ENCODE results near the gene ETV1.
A peak's percentile ranks its signal among the peaks of the same experiment; 100 is the strongest.

The ETV1 gene

DNA sequence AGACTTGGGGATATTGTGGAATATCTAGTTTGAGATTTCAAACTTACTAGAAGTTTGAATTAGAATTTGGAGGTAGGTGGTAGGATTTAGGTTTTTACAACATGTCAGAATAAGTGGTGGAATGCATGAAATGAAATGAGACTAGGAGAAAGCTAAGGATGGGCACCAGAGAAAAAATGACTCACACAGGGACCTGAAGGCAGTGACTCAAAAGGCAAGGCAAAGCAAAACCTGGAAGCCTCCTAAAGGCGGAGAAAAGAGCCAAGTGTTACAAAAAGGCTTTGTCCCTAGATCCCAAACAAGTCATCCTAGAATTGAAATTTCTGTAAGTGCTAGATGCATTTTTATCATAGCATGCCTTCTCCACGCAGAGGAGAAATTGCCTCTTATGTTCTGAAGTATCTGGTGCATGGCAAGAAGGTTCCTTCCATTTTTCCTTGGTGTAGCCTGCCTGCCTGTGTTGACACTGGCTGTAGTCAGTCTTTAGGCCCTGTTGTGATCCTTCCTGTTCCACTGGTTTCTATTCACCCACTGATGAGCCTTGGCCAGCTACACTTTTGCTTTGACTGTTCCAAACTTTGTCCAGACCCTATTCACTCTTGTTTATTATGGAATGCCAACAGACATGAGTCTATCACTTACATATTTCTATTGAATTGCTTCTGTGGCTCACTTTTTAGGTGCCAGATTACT lies 109.3 kb downstream of the ETV1 start:
- no peak for DNase-seq (ENCODE audit: low read depth in 2 of 2)

DNA sequence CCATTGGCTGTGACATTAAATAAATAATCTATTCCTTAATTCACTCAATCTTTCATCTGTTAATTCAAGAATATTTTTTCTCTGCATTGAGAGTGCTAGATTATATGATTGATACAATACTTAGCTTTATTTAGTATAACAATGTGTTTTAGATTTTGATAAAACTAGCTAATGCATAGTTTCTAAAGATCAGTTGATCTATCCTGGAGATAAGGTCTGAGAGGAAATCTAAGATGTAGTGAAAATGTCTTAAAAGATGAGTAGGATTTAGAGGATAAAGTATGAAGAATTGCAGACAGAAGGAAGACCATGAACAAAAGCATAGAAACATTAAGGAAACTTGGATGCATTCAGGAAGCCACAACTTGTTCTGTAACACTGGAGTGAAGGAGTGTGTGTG lies 110.3 kb downstream of the ETV1 start:
- DNase-seq (ENCODE audit: low read depth in 2 of 2): no peak

DNA sequence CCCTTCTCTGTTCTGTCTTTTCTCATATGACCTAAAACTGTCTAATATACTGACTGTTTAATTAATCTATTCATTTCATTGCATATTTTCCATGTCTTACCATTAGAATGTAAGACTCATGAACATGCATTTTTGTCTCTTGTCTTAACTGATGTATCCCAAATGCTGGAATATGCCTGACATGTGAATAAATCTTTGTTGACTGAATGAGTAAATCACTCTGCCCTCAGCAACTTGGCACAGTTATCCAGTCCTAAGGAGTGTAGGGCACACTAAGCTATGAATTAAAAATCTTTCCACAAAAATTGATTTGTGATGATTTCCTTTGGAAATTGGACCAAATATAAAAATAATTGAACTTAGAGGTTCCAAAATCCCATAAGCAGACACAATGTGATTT lies 111.3 kb downstream of the ETV1 start:
- DNase-seq (ENCODE audit: low read depth in 2 of 2): no peak

DNA sequence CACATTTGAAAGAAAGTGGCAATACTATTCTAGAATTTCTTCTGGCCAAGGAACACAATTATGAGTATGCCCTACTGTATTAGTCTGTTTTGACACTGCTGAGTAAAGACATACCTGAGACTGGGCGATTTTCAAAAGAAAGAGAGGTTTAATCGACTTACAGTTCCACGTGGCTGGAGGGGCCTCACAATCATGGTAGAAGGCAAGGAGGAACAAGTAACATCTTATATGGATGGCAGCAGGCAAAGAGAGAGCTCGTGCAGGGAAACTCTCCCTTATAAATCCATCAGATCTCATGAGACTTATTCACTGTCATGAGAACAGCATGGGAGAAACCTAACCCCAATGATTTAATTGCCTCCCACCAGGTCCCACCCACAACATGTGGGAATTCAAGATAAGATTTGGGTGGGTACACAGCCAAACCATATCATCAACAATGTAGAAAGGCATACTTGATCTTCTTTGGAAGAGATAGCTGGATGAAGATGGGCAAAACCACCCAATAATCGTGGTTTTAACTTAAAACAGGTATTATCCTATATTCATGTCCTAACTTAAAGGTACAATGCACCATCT lies 113.9 kb downstream of the ETV1 start:
- no peak for DNase-seq (ENCODE audit: low read depth in 2 of 2)

DNA sequence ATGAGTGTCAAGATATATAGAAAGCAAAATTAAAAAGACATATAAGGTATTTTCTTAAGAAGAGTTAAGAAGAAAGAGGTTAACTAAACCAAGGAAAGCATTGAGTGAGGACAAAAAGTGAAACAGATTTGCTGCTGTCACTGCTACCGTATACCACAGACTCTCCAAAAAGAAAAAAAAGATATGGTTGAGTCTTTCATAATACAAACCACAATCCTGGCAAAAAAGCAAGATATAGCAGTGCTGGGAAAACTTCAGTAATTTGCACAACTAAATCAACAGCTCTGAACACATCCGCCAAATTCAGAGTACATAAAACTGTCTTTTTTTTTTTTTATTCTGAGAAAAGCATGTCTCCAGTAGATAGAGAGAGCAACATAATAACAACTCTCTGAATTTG lies 114.7 kb downstream of the ETV1 start:
- no peak for DNase-seq (ENCODE audit: low read depth in 2 of 2)

DNA sequence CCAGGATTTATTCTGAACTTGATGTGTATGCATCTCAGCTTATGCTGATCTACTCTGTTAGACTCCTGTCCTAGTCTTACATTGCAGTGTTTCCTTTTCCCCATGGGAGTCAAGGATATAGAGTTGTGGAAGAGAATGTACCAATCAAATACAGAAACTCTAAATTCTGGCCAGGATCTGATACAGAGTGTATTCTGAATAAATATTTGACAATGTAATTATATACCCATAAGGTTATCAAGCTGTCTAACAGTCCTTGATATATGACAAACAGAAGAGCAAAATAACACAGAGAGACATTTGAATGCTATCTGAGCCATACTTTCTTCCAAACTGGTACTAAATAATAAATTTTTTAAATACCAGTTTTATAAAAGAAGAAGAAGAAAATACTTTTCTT lies 116.8 kb downstream of the ETV1 start:
- DNase-seq (ENCODE audit: low read depth in 2 of 2): no peak

DNA sequence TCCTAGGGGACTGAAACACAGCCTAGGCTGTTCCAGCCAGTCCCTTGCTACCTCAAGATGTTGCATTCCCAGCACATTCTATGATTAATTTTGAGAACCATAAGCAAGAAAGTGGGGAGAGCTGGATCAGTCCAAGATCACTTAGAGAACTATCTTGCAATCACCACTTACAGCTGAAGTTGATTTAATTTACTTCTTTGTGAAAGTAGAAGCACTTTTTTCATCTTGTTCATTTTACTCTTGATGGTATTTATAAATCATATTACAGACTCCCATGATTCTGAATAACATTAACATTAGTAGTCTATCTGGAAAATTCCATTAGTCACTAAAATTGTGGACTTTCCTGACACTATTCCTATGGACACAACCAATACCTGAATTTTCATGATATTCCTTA lies 118.5 kb downstream of the ETV1 start:
- DNase-seq (ENCODE audit: low read depth in 2 of 2): no peak

DNA sequence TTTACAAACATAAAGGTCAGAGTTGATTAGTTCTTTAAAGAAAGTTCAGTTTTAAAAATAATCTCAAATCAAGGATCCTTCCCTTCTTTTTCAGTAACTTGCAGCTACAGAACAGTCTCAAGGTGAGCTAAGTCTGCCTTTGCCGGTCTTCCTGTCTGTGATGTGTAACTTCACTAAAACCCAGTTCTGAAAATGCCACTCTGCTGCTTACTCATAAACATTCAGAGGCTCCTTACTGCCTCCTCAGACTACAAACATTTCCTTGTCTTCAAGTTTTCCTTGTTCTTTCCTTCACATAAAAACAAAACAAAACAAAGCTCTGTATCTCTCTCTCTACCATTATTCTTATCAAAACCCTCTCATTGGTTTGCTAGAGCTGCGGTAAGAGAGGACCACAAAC lies 128.7 kb downstream of the ETV1 start:
- no peak for DNase-seq (ENCODE audit: low read depth in 2 of 2)

DNA sequence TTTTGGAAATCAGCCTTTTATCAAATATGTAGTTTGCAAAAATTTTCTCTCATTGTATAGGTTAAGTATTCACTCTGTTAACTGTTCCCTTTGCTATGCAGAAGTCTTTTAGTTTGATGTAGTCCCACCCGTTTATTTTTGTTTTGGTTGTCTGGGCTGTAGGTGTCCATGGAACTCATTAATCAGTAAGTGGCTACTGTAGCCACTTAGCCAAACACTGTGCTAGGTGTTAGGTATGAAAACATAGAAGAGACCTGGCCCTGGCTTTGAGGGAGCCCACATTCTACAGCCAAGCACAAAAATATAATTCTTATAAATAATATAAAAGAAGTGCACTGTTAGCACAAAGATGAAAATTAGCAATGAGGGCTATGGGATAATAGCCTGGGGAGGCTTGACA lies 133.5 kb downstream of the ETV1 start:
- DNase-seq (ENCODE audit: low read depth in 2 of 2): no peak

DNA sequence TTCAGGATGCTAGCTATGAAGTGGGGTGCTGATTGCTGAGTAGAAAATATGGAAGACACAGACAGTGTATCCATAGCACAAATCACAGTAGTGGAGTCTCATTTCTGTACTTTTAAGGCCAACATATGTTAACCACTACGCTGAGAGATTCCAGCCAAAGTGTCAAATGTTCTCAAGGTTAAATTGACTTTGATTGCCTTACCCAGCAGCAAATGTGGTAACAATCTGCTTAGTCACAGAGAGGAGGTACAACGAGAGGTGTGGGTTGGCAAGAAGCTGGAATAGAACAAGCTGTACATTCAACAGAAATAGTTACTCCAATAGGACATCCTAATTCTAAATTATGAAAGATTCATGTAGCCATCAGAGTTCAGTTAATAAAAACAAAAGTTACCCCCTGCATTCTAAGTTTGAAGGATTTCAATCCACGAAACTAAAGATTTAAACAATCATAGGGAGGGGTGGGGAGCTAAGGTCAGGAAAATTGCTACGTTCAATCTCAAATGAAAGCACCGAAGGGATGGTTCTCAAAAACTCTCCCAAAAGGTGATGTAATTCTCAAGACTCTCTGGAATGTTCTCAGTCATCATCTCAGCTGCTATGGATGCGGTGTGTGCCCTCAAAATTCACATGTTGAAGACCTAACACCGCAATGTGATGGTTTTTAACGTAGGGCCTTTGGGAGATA lies 137.0 kb downstream of the ETV1 start:
- DNase-seq (ENCODE audit: low read depth in 2 of 2): no peak

DNA sequence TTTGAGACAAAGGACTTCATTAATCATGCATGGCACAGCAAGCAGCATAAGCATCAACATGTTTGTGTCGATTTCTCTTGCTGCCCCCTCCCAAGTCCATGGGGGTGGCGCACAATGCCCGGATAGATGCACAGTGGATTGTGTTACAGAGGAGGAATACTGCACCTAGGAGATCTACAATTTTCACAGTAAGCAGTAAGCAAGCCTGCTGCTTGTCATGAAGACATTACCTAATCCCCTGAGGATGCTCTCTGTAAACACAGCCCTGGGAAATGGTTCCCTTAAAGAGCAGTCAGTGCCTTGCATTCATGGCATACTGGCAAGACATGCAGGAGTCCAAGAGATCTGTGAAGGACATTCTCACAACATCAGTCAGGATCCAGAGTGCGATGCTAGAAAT lies 137.7 kb downstream of the ETV1 start:
- DNase-seq (ENCODE audit: low read depth in 2 of 2): no peak

DNA sequence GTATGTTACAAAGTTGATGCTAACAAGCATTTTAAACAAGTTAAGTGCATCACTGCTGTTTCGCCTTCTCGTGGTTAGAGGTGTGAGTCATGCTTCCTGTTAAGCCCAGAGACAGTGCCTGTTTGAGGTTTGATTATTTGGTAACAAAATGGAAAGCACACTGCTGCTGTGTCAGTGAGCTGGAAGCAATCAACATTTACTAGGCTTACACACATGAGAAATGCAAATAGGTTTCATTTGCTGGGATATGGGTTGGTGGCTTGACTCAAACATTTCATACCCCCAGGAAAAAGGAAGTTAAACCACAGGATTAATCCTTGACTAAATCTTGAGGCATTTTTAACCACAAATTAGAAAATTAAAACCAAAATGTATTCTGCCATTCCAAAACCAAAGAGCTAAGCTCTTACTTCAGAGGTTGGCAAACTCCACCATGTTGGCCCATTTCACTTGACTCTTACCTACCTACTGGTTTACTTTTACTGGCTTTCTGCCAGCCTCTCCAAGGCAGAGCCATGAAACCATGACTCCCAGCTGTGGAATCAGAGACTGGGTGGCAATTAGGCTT lies 139.2 kb downstream of the ETV1 start:
- peak; percentile 35 to 44 for DNase-seq (ENCODE audit: low read depth in 2 of 2)

DNA sequence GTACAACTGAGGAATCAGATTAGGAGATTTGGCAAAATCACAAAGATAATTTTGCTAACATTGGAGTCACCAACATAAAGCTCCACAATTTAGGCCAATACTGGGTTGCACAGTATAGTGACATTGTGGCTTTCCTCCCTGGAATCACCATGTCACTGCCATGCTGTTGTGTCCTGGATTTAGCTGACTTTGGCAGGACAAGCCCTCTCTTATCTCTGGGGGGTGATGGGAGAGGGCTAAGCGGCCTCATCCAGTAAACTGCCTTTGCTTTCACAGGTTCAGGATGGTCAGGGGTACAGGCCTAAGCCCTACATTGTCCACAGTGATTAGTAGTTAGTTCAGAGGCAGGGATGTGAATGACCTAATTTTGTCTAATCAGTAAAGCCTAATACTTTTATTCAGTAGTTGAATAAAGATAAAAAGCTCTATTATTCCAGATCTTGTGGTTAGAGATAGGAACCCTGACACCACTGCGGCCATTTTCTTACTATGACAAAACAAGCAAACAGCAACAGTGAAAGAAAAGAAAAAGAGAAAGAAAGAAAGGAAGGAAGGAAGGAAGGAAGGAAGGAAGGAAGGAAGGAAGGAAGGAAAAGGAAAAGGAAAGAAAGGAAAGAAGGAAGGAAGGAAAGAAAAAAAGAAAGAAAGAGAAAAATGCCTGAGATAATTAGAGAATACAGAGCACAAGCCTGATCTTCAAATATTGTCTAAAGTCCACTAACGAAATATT lies 140.1 kb downstream of the ETV1 start:
- no peak for DNase-seq (ENCODE audit: low read depth in 2 of 2)

DNA sequence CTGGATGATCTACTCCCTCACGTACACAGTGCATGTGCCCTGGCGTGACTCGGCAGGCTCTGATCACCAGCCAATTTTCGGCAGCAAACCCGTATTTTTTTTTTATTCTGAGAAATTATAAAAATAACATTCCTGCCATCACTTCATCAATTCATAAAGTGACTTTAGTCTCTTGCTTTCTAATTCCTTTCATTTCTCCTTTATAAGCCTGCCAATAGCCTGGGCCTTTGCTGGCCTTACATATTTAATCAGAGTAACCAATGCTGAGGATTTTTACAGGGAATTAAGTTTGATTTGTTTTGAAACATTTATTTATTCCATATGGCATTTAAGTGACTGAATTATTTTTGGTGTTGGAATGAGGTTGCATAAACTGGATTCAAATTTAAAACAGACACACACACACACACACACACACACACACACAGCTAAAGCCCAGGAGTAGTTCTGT lies 140.8 kb downstream of the ETV1 start:
- DNase-seq (ENCODE audit: low read depth in 2 of 2): no peak

DNA sequence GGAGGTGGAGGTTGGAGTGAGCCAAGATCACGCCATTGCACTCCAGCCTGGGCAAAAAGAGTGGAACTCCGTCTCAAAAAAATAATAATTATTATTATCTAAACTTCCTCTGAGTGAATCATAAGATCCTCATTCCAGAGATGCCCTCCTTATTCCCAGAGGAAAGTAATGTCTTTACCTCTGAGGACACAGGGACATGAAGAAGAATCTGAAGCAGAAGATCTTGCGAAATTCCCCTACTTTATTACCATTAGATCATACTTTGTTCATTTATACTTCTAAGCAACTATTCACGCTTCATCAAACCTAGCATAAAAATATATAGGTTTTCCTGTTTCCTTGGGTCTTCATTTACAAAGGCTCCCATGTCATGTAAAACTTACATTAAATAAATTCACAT lies 143.1 kb downstream of the ETV1 start:
- no peak for DNase-seq (ENCODE audit: low read depth in 2 of 2)

DNA sequence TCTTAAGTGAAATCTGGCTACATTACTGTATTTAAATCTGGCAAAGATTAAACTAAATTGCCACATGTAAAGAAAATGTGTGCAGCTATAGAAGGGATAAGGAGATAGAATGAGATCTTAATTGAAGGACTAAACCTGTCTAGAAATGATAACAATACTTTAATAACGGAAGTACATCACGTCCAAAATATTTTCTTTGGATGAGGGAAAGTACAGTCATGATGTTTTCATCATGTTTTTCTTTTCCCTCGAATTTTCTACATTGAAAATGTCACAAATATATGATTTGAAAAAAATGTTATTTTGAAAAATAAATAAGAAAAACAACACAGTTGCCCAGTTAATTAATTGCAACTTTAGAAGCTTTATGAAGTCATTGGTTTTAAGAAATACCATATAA lies 143.9 kb downstream of the ETV1 start:
- no peak for DNase-seq (ENCODE audit: low read depth in 2 of 2)

DNA sequence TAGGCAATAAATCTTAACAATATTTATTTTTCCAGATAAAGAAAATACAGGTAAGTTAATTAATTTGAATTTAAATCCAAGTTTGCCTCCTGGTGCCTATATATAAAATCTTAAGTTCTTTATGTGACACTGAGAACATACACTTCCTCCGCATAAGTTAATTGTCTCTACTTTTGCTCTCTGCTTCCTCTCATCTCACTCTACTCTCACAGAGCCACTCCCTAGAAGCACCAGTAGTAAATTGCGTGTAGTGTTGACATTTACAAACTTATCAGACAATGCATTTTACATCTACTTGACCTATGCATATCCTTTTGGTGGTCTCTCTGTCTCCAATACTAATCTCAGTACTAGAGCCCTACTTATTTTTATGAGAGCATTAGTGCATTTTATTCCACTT lies 144.5 kb downstream of the ETV1 start:
- DNase-seq (ENCODE audit: low read depth in 2 of 2): no peak

DNA sequence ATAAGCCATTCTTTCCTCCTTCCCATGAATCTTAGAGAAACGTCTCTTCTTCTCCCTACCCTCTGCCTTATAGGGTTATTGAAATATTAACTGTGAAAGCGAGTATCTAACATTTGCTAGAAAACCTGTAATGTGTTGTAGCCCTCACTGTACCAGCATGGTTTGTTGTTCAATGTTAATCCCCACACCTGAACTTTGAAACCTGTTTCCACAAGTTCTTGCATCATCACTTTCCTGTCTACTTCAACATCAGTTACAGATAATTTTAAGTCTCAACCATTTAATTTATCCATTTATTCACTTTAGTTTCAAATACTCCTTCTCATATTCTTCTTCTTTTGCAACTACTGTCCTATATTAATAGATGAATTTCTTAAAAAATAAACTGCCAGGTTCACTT lies 148.2 kb downstream of the ETV1 start:
- DNase-seq (ENCODE audit: low read depth in 2 of 2): no peak

Measured in stimulated activated CD8-positive, alpha-beta memory T cell treated with anti-CD3 and anti-CD28 coated beads, Interleukin-2, amount 100 ng/mL, for 1 hour (primary cell).